ENCODE results near the gene PEX16.
"Not testable (repeated sequence)": the region's sequence is repeated elsewhere in the genome, so short reads cannot be mapped to it uniquely, and the experiment has no call there.

- TF ChIP-seq POLR2AphosphoS5 (IDR thresholded peaks at IDR 0.05; ENCODE audit: borderline replicate concordance, low read depth, low read length); EZH2 (IDR thresholded peaks at IDR 0.05): not testable (repeated sequence)
These were observed 17.4 kb downstream of the PEX16 start for GRCh38 chr11:45900175-45900800.

Data from SK-N-MC (cell line).